Uterus (tissue), 2 donors: ENCODE measurements around the gene RNF133.

Source experiments
- POLR2A ChIP-seq, 2 donors: fragments of 450-650 bp; IDR thresholded peaks; one replicate each; pipeline ENCODE4 v1.6.1; 2016; ENCODE audit warnings: antibody characterized with exemption in 2 of 2, mild to moderate bottlenecking in 1 of 2, moderate library complexity in 1 of 2
- TF ChIP-seq, protein P1 (sequence below), 4 experiments: fragments of 200-600 bp in 2 of 4; fragments of 450-650 bp in 2 of 4; sonication (generic) in 2 of 4; IDR thresholded peaks; one replicate each; pipeline ENCODE4 v1.5.1; 2016 to 2019; ENCODE audit warnings: antibody characterized with exemption in 4 of 4, mild to moderate bottlenecking in 2 of 4, moderate library complexity in 1 of 4

DNA sequence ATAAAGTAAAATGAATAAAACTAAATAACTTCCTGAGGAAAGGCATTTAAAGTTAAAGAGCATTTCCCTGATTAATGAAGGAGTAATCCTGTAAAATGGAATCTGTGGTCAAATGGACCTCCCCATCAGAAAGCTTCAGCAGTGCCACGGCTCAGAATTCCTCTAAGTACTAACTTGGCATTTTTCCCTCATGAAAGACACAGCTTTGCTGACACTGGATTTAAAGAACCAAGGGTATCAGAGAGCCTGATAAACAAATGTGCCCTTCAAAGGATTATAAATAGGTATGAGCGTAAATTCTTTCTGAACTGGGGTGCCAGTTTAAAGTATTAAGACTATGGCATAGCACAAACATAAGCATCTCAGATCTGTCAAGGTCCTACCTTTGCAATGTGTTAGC lies 28.0 kb upstream of the RNF133 start:
- TF ChIP-seq, protein P1, sequence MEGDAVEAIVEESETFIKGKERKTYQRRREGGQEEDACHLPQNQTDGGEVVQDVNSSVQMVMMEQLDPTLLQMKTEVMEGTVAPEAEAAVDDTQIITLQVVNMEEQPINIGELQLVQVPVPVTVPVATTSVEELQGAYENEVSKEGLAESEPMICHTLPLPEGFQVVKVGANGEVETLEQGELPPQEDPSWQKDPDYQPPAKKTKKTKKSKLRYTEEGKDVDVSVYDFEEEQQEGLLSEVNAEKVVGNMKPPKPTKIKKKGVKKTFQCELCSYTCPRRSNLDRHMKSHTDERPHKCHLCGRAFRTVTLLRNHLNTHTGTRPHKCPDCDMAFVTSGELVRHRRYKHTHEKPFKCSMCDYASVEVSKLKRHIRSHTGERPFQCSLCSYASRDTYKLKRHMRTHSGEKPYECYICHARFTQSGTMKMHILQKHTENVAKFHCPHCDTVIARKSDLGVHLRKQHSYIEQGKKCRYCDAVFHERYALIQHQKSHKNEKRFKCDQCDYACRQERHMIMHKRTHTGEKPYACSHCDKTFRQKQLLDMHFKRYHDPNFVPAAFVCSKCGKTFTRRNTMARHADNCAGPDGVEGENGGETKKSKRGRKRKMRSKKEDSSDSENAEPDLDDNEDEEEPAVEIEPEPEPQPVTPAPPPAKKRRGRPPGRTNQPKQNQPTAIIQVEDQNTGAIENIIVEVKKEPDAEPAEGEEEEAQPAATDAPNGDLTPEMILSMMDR (IDR thresholded peaks at IDR 0.05) = no peak
- no peak for TF ChIP-seq POLR2A (IDR thresholded peaks at IDR 0.05)
